ENCODE measurements around the gene DLG2. TPM values are rescaled to one million over a fixed set of nuclear protein-coding genes. Genes with fewer than 3 reads are reported as not detected.

DLG2 gene
- polyA plus RNA-seq, 4 donors: 10.8 to 15.6 (median 12.2) TPM

GRCh38 chr11:84128840-84129239, 1498.3 kb downstream of the DLG2 start:
- no peak for DNase-seq (ENCODE audit: low read depth in 4 of 4, low spot score in 2 of 4)

GRCh38 chr11:84117394-84117793, 1509.8 kb downstream of the DLG2 start:
- no peak for DNase-seq (ENCODE audit: low read depth in 4 of 4, low spot score in 2 of 4)

- DNase-seq (ENCODE audit: low read depth in 4 of 4, low spot score in 2 of 4): no peak
These were observed 1520.6 kb downstream of the DLG2 start for GRCh38 chr11:84106541-84106940.

GRCh38 chr11:84105148-84105547, 1522.0 kb downstream of the DLG2 start:
- no peak for DNase-seq (ENCODE audit: low read depth in 4 of 4, low spot score in 2 of 4)

GRCh38 chr11:84103096-84103495, 1524.0 kb downstream of the DLG2 start:
- no peak for DNase-seq (ENCODE audit: low read depth in 4 of 4, low spot score in 2 of 4)

DNA sequence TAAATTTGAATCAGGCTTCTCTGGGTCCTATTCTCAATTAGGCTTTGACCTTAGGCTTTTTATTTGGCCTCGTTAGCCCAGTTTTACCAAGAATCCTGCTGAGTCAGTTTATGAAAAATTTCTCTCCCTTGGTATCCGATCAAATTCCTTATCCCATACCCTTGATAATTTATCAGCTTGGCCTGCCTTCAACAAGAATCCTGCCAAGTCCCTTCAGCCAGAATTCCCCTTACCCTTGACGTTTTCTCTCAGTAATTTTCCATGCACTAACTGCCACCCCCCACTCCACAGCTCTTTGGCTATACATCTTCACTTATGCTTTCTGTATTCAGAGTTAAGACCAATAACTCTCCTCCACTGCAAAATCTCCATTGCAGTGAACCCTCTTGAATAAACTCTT, 1530.0 kb downstream of the DLG2 start:
- DNase-seq (ENCODE audit: low read depth in 4 of 4, low spot score in 2 of 4): no peak

- DNase-seq (ENCODE audit: low read depth in 4 of 4, low spot score in 2 of 4): no peak
These were observed 1535.7 kb downstream of the DLG2 start for GRCh38 chr11:84091212-84091986.

DNA sequence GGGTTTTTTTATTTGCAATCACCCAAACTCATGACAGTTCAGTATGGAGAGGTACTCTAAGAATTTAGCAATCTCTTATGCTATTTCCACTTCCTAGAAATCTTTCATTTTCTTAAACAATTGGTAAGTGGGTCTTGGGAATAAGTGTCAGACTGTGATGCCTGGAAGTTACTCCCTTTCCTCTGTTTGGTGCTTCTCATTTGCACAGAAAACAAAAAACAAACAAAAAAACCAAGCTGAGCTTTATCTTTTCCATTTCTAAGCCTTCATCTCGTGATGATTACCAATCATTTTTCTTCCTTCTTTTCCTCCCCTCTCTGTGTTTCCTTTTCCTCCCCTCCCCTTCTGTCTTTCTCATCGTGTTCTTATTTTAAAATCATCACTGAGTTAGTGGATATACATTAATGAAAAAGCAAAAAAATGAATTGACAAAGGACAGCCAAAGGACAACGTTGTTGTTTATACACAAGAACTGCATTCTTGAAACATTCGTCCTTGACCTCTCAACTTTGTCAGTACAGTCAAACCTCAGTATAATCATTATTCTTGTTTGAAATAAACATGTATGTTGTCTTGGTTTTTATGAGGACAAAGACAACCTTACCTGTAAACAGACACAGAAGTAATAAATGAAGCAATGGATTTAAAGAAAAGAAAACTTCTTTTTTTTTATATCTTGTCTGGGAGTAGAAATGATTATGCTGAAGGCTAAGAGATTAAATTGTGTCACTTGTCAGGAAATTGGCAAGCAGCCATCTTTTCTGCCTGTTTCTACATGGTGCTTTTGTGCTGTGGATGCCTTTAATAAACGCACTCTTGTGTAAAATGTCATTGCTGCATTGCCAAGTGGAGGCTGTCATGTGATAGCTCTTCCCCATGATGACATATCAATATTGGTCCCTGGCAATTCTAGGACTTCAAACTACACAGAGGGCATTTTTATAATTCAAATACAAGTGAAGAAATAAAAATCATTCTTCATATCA, 1537.8 kb downstream of the DLG2 start:
- peak in 1 of 4 donors; percentile 9 for DNase-seq (ENCODE audit: low read depth in 4 of 4, low spot score in 2 of 4)

DNA sequence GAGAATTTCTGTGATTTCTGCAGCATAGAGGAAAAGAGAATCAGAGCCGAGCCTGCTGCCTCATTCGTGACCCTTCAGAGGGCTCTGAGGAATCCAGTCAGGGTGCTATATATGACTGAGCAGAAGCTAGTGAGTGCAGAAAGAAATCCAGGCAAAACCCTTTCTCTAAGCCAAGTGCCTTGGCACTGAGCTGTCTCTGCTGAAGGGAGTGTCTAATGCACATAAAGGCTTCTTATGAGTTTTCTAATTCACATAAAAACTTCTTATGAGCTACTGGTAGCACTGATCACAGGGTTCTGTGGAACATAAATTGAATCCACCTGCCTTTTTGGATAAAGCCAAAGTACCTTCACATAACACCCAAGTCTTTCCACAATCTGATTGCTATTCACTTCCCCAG, 1555.3 kb downstream of the DLG2 start:
- no peak for DNase-seq (ENCODE audit: low read depth in 4 of 4, low spot score in 2 of 4)

GRCh38 chr11:84069048-84069447, 1558.1 kb downstream of the DLG2 start:
- DNase-seq (ENCODE audit: low read depth in 4 of 4, low spot score in 2 of 4): no peak

DNA sequence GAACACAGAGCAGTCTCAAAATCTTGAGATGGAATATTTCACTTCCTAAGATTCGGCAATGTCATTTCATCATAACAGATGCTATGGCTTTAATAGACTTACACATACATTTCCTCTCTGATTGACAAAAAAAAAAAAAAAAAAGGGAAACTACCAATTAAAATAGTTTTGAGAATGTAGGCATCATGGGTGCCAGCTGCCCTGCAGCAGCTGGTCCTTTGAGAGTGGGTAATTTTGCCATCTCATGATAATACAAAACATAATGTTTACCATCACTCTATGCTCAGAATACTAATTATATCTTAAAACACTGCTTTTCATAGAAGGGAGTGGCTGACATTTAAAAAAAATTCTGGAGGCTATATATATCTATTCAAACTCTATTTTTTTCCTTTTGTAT, 1565.4 kb downstream of the DLG2 start:
- no peak for DNase-seq (ENCODE audit: low read depth in 4 of 4, low spot score in 2 of 4)

GRCh38 chr11:84056653-84057376, 1570.3 kb downstream of the DLG2 start:
- no peak for DNase-seq (ENCODE audit: low read depth in 4 of 4, low spot score in 2 of 4)

GRCh38 chr11:84045146-84045545, 1582.0 kb downstream of the DLG2 start:
- no peak for DNase-seq (ENCODE audit: low read depth in 4 of 4, low spot score in 2 of 4)

DNA sequence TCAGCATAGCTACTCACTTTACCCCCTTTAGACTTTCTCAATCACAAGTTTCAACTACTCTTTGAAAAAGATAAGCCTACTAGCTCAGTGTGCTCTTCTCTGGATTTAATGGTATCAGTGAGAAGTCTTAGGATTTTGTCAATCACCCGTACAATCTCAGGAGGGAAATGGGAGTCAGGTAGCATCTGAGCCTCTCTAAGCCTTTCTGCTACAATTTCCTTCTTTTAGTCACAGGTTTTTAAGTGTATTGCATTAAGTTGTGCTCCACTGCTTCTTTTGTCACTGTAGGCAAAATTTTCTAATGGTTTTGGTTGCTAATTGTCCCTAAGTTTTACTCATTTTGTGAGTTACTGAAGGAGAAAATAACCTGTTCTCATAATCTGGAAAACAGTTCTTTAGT, 1582.4 kb downstream of the DLG2 start:
- no peak for DNase-seq (ENCODE audit: low read depth in 4 of 4, low spot score in 2 of 4)

- DNase-seq (ENCODE audit: low read depth in 4 of 4, low spot score in 2 of 4): no peak
These were observed 1590.4 kb downstream of the DLG2 start for GRCh38 chr11:84036664-84037194.

DNA sequence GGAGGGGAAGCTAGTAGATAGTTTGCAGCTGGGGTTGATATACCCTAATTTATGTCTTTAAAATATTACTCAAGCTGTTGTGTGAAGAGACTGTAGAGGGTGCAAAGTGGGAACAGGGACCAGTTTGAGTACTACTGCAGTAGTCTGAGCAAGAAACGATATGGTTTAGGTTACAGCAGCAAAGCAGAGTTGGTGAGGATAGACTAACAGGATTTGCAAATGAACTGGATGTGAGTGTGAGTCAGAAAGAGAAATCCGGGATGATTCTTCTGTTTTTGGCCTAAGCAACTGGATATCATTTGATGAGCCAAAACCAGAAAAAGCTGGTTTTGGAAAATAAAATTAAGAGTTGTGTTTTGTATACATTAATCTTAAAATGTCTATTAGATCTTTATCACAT, 1591.5 kb downstream of the DLG2 start:
- no peak for DNase-seq (ENCODE audit: low read depth in 4 of 4, low spot score in 2 of 4)

DNA sequence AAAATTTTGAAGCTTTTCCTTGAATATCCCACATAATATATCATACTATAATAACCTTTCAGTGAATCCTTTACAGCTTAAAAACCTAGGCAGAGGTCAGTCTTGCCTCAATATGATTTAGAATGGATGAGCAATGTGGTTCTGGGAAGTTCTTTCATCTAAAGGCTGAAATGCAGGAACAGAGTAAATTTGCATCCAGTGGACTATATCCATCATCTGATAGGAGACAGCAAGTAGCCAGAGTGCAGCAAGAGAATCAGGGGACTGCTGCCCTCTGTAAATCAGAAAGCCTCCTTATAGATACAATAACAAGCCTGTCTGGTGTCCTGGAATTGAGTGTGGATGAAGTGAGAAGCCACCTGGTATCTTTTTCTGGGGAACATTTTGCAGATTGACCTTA, 1592.7 kb downstream of the DLG2 start:
- no peak for DNase-seq (ENCODE audit: low read depth in 4 of 4, low spot score in 2 of 4)

GRCh38 chr11:84024266-84024665, 1602.9 kb downstream of the DLG2 start:
- DNase-seq (ENCODE audit: low read depth in 4 of 4, low spot score in 2 of 4): no peak

DNA sequence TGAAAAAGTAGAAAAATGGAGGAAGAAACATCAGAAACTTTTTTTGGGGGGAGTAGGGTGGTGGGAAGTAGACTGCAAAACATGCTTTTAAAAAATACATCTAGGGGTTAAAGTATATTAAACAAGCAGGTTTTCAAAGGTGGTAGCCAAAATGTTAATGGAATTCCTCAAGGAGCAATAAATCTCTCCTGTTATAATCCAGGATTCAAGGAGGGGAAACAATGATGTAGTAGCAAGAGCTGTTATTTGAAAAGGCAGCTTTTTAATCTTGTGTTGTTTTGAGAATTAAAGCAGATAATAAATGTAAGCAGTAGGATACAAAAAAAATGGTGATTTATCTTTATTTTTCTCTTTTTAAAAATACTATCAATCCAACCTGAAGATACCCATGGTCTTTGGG, 1604.4 kb downstream of the DLG2 start:
- DNase-seq (ENCODE audit: low read depth in 4 of 4, low spot score in 2 of 4): no peak

GRCh38 chr11:84022201-84022600, 1604.9 kb downstream of the DLG2 start:
- no peak for DNase-seq (ENCODE audit: low read depth in 4 of 4, low spot score in 2 of 4)

- DNase-seq (ENCODE audit: low read depth in 4 of 4, low spot score in 2 of 4): peak in 1 of 4 donors; percentile 1
These were observed 1605.9 kb downstream of the DLG2 start for GRCh38 chr11:84021291-84021690.
